Skin epidermis (tissue), 12 donors: ENCODE results near the gene ARL15.

ENCODE experiments used
- H3K27ac ChIP-seq, 21 experiments: fragments of 200-600 bp; sonication (generic) in 11 of 21; one replicate each; pipeline ENCODE4 v1.5.0; 2020; ENCODE audit warnings: mild to moderate bottlenecking in 3 of 21, inconsistent platforms in 2 of 21, moderate library complexity in 2 of 21
- H3K4me3 ChIP-seq, 7 experiments: fragments of 200-600 bp; sonication (generic) in 2 of 7; one replicate each; pipeline ENCODE4 v1.5.0; 2020; ENCODE audit warnings: inconsistent platforms in 2 of 7, mild to moderate bottlenecking in 2 of 7, moderate library complexity in 1 of 7

Gene ARL15

GRCh38 chr5:54178207-54178606 lies 132.2 kb downstream of the ARL15 start:
- H3K4me3 ChIP-seq, result no peak overlapping the region
- peak overlapping the region in 2 of 21 experiments; percentile 3 to 13 for H3K27ac ChIP-seq

GRCh38 chr5:54177058-54177457 lies 133.3 kb downstream of the ARL15 start:
- Histone ChIP-seq H3K4me3 (no peak overlapping the region), H3K27ac (no peak overlapping the region)

GRCh38 chr5:54176066-54176830 lies 134.1 kb downstream of the ARL15 start:
- H3K4me3 ChIP-seq, result no peak overlapping the region
- no peak overlapping the region for H3K27ac ChIP-seq

- no peak overlapping the region for H3K27ac ChIP-seq
- H3K4me3 ChIP-seq, result no peak overlapping the region
Observed at GRCh38 chr5:54173251-54173650, 137.1 kb downstream of the ARL15 start.

- H3K27ac ChIP-seq, result no peak overlapping the region
- H3K4me3 ChIP-seq, result no peak overlapping the region
Observed at GRCh38 chr5:54171645-54172384, 138.6 kb downstream of the ARL15 start.

- Histone ChIP-seq H3K4me3 (no peak overlapping the region), H3K27ac (no peak overlapping the region)
Observed at GRCh38 chr5:54165687-54166086, 144.7 kb downstream of the ARL15 start.

GRCh38 chr5:54162184-54162583 lies 148.2 kb downstream of the ARL15 start:
- H3K4me3 ChIP-seq, result no peak overlapping the region
- H3K27ac ChIP-seq, result no peak overlapping the region

- H3K27ac ChIP-seq, result no peak overlapping the region
- H3K4me3 ChIP-seq, result no peak overlapping the region
Observed at GRCh38 chr5:54160329-54160728, 150.0 kb downstream of the ARL15 start.

- no peak overlapping the region for H3K27ac ChIP-seq
- no peak overlapping the region for H3K4me3 ChIP-seq
Observed at GRCh38 chr5:54159893-54160195, 150.5 kb downstream of the ARL15 start.

GRCh38 chr5:54159153-54159892 lies 151.1 kb downstream of the ARL15 start:
- no peak overlapping the region for H3K27ac ChIP-seq
- no peak overlapping the region for H3K4me3 ChIP-seq

GRCh38 chr5:54156577-54156976 lies 153.8 kb downstream of the ARL15 start:
- no peak overlapping the region for H3K4me3 ChIP-seq
- no peak overlapping the region for H3K27ac ChIP-seq

- no peak overlapping the region for H3K4me3 ChIP-seq
- no peak overlapping the region for H3K27ac ChIP-seq
Observed at GRCh38 chr5:54150841-54151240, 159.5 kb downstream of the ARL15 start.

GRCh38 chr5:54148858-54149257 lies 161.5 kb downstream of the ARL15 start:
- Histone ChIP-seq H3K4me3 (no peak overlapping the region), H3K27ac (no peak overlapping the region)

GRCh38 chr5:54148067-54148845 lies 162.1 kb downstream of the ARL15 start:
- H3K4me3 ChIP-seq, result no peak overlapping the region
- H3K27ac ChIP-seq, result no peak overlapping the region

GRCh38 chr5:54146916-54147315 lies 163.5 kb downstream of the ARL15 start:
- Histone ChIP-seq H3K27ac (no peak overlapping the region), H3K4me3 (no peak overlapping the region)

- no peak overlapping the region for H3K27ac ChIP-seq
- no peak overlapping the region for H3K4me3 ChIP-seq
Observed at GRCh38 chr5:54146390-54146789, 164.0 kb downstream of the ARL15 start.

- Histone ChIP-seq H3K27ac (no peak overlapping the region), H3K4me3 (no peak overlapping the region)
Observed at GRCh38 chr5:54140247-54140840, 170.0 kb downstream of the ARL15 start.

- no peak overlapping the region for H3K27ac ChIP-seq
Observed at GRCh38 chr5:54136516-54137440, 173.6 kb downstream of the ARL15 start.

GRCh38 chr5:54135042-54135441 lies 175.3 kb downstream of the ARL15 start:
- Histone ChIP-seq H3K27ac (no peak overlapping the region), H3K4me3 (no peak overlapping the region)

More at GRCh38 chr5:54136516-54137440, 173.6 kb downstream of the ARL15 start:
- H3K4me3 ChIP-seq, result no peak overlapping the region
